Endothelial cell of umbilical vein (primary cell): ENCODE data around the gene DYNLT3. TPM values are rescaled to one million over a fixed set of nuclear protein-coding genes. Genes with fewer than 3 reads are reported as not detected.

Experiments used
- BruUV-seq: library from RNA; stranded (reverse); fragments of 400-500 nt; replicated peaks from 2 replicates; lab custom pipeline; 2021; lab: Mats Ljungman, UMichigan
- CTCF ChIA-PET: fragments of 300-600, 350-600 bp; sonication (Branson Sonifier 250); formaldehyde crosslinking; loops from one replicate; lab custom pipeline; 2021; ENCODE audit warnings: antibody characterized with exemption, inconsistent platforms; lab: Charles Lee
- POLR2A ChIA-PET: fragments of 300-600, 350-600 bp; sonication (Branson Sonifier 250); formaldehyde crosslinking; loops from one replicate; lab custom pipeline; 2021; ENCODE audit warnings: antibody characterized with exemption, inconsistent platforms; lab: Charles Lee
- DNase-seq: peaks from one replicate; pipeline ENCODE4 v3.0.0-alpha.2; 2011; ENCODE audit warnings: low read depth, low spot score
- FAIRE-seq: peaks from 2 replicates; lab custom pipeline; 2011; peaks lifted over from hg19 to GRCh38; lab: Jason Lieb, UNC
- H2AFZ ChIP-seq: 2 replicates; pipeline ENCODE4 v1.6.0; 2012; ENCODE audit warnings: low read depth, low read length, control low read depth, inconsistent platforms
- H3K27ac ChIP-seq: 2 replicates; pipeline ENCODE4 v1.5.1; 2011; ENCODE audit warnings: low read depth, mild to moderate bottlenecking, control low read depth, low read length, moderate library complexity; ENCODE audit not compliant: insufficient read depth
- H3K27me3 ChIP-seq, 2 experiments: 2 replicates each; pipeline versions ENCODE4 v1.6.0 to v1.6.1; 2011; ENCODE audit warnings: low read length in 2 of 2, mixed read lengths in 1 of 2; ENCODE audit not compliant: control insufficient read depth in 2 of 2, insufficient read depth in 2 of 2
- H3K36me3 ChIP-seq, 2 experiments: 2 replicates in 1 of 2; 3 replicates in 1 of 2; pipeline ENCODE4 v1.5.1; 2011; ENCODE audit warnings: low read length in 2 of 2, mild to moderate bottlenecking in 1 of 2, moderate library complexity in 1 of 2; ENCODE audit not compliant: control insufficient read depth in 2 of 2, insufficient read depth in 2 of 2; ENCODE audit errors: extremely low read depth in 1 of 2
- H3K4me1 ChIP-seq: 3 replicates; pipeline ENCODE4 v1.5.1; 2011; ENCODE audit warnings: mild to moderate bottlenecking, low read length; ENCODE audit not compliant: control insufficient read depth, insufficient read depth; ENCODE audit errors: extremely low read depth
- H3K4me2 ChIP-seq: 2 replicates; pipeline ENCODE4 v1.6.1; 2011; ENCODE audit warnings: low read length, control low read depth, mixed read lengths; ENCODE audit not compliant: insufficient read depth
- H3K4me3 ChIP-seq, 3 experiments: fragments of 200-600 bp in 1 of 3; sonication (generic), shearing (Covaris generic) in 1 of 3; replicated peaks in 1 of 3; 2 replicates each; pipeline ENCODE4 v1.5.1; 2011 to 2016; ENCODE audit warnings: control low read depth in 3 of 3, low read length in 3 of 3, mild to moderate bottlenecking in 2 of 3, inconsistent platforms in 1 of 3, low read depth in 1 of 3, moderate library complexity in 1 of 3; ENCODE audit not compliant: insufficient read depth in 1 of 3
- H3K79me2 ChIP-seq: 2 replicates; pipeline ENCODE4 v1.6.0; 2012; ENCODE audit warnings: low read length, inconsistent platforms; ENCODE audit not compliant: control insufficient read depth, insufficient read depth
- H3K9ac ChIP-seq: replicated peaks from 2 replicates; pipeline ENCODE3; 2011; ENCODE audit warnings: low read length, control low read depth; ENCODE audit not compliant: insufficient read depth; ENCODE audit errors: extremely low read depth
- H3K9me1 ChIP-seq: replicated peaks from 3 replicates; pipeline ENCODE4 v1.6.0; 2011; ENCODE audit warnings: mild to moderate bottlenecking, low read length; ENCODE audit not compliant: control insufficient read depth, insufficient read depth; ENCODE audit errors: extremely low read depth
- H3K9me3 ChIP-seq: replicated peaks from 2 replicates; pipeline ENCODE4 v1.5.1; 2012; ENCODE audit warnings: low read length, inconsistent platforms; ENCODE audit not compliant: control insufficient read depth, insufficient read depth
- H4K20me1 ChIP-seq: replicated peaks from 2 replicates; pipeline ENCODE3; 2011; ENCODE audit warnings: mild to moderate bottlenecking, low read length; ENCODE audit not compliant: control insufficient read depth, insufficient read depth; ENCODE audit errors: extremely low read depth
- CTCF ChIP-seq, 2 donors: IDR thresholded peaks; 1 replicate in 1 of 2; 2 replicates in 1 of 2; pipeline ENCODE4 v1.5.1; 2011; ENCODE audit warnings: low read length in 2 of 2, mild to moderate bottlenecking in 2 of 2, moderate library complexity in 2 of 2, control low read depth in 1 of 2, inconsistent platforms in 1 of 2, low read depth in 1 of 2; ENCODE audit not compliant: insufficient read depth in 1 of 2; ENCODE audit errors: extremely low read depth in 1 of 2
- EZH2 ChIP-seq: IDR thresholded peaks from 2 replicates; pipeline ENCODE4 v1.6.1; 2012; ENCODE audit warnings: borderline replicate concordance, low read depth, mild to moderate bottlenecking, moderate library complexity, low read length, inconsistent platforms; ENCODE audit not compliant: severe bottlenecking
- FOS ChIP-seq: IDR thresholded peaks from 2 replicates; pipeline ENCODE4 v1.6.1; 2011; ENCODE audit warnings: mild to moderate bottlenecking, low read length, moderate library complexity, borderline replicate concordance; ENCODE audit not compliant: insufficient read depth
- GATA2 ChIP-seq: IDR thresholded peaks from 2 replicates; pipeline ENCODE4 v1.7.0; 2011; ENCODE audit warnings: low read depth, mild to moderate bottlenecking, moderate library complexity, mixed read lengths, low read length; ENCODE audit not compliant: insufficient read length, insufficient read depth
- JUN ChIP-seq: IDR thresholded peaks from 2 replicates; pipeline ENCODE4 v1.6.1; 2011; ENCODE audit warnings: borderline replicate concordance, low read depth; ENCODE audit not compliant: insufficient read length, insufficient read depth
- MAX ChIP-seq: IDR thresholded peaks from 2 replicates; pipeline ENCODE4 v1.6.1; 2011; ENCODE audit not compliant: insufficient read depth, insufficient read length
- MYC ChIP-seq: IDR thresholded peaks from one replicate; pipeline ENCODE4 v1.6.1; 2011; ENCODE audit warnings: mild to moderate bottlenecking, low read depth, low read length
- POLR2A ChIP-seq: IDR thresholded peaks from 2 replicates; pipeline ENCODE4 v1.6.1; 2012; ENCODE audit warnings: low read depth, mild to moderate bottlenecking, control low read depth, low read length
- POLR2AphosphoS5 ChIP-seq: IDR thresholded peaks from 2 replicates; pipeline ENCODE4 v1.6.1; 2012; ENCODE audit warnings: low read depth, mild to moderate bottlenecking, control low read depth, low read length, moderate library complexity; ENCODE audit not compliant: insufficient read depth
- dilution Hi-C: fragments of 300-500 bp; cut with MboI; formaldehyde crosslinking; loops from one replicate; pipeline ENCODE4 v1.15.0; 2019; ENCODE audit warnings: low sequenced_read_pairs; ENCODE audit not compliant: extremely low pct_ligation_motif_present
- intact Hi-C: fragments of 100-400 bp; cut with micrococcal nuclease; formaldehyde crosslinking; loops from one replicate; pipeline ENCODE4 v1.10.0; 2022
- polyA plus RNA-seq, 4 experiments: library from polyadenylated mRNA; depleted of rRNA in 3 of 4; stranded (reverse) in 3 of 4; unstranded in 1 of 4; fragments of >200 nt; gene quantifications; 2 replicates each; pipeline versions ENCODE4 v1.2.1 to v1.2.3, GENCODE V29; 2011 to 2012; ENCODE audit warnings: missing spikeins in 1 of 4
- total RNA-seq: library from RNA; stranded (reverse); gene quantifications from 2 replicates; pipeline ENCODE4 v1.2.3, GENCODE V29; 2021

Gene DYNLT3
- total and polyA plus RNA-seq, 2 donors (not counting 3 experiments of a cell fraction or from before 2014, with no cell fraction given) = 9.3 to 22.8 TPM

- no peaks in the 10 kb centered on the region for H3K9me3 ChIP-seq
- ChIA-PET CTCF (interaction anchor here (1.2 kb wide), 1 partner anchor 72 kb away, joined by 4 read pairs; no protein-coding TSS in a partner anchor), POLR2A (no interaction called here)
- H3K36me3 ChIP-seq = no peaks in the 10 kb centered on the region
- H3K27me3 ChIP-seq = peaks cover 0 to 6% of the 10 kb centered on the region in 2 experiments
- no peak overlapping the region for H2AFZ ChIP-seq
- H3K4me1 ChIP-seq = no peaks in the 10 kb centered on the region
- no TSS peak for BruUV-seq
- FAIRE-seq (no peak), DNase-seq (no peak)
- no peak overlapping the region for H3K4me3 ChIP-seq
- H3K9me1 ChIP-seq = no peaks in the 10 kb centered on the region
- TF ChIP-seq EZH2 = no peak
- no peak for TF ChIP-seq FOS
- TF ChIP-seq POLR2A = no peak
- TF ChIP-seq CTCF (IDR thresholded peaks at IDR 0.05; ENCODE audit: extremely low read depth in 1 of 2, insufficient read depth in 1 of 2, low read depth in 1 of 2, low read length in 2 of 2) = no peak
- TF ChIP-seq MYC = no peak
- TF ChIP-seq JUN = no peak
- TF ChIP-seq GATA2 = no peak
- no peak for TF ChIP-seq POLR2AphosphoS5
- TF ChIP-seq MAX = no peak
- no peaks in the 10 kb centered on the region for H3K79me2 ChIP-seq
- H3K27ac ChIP-seq = no peak overlapping the region
- dilution Hi-C loops (no loop called here), intact Hi-C loops (no loop called here)
- no peaks in the 10 kb centered on the region for H4K20me1 ChIP-seq
- H3K4me2 ChIP-seq = no peak overlapping the region
- no peak overlapping the region for H3K9ac ChIP-seq
Observed at GRCh38 chrX:37817579-37817978, 29.8 kb downstream of the DYNLT3 start.
